ENCODE results near the gene IRGQ.

The IRGQ gene, protein sequence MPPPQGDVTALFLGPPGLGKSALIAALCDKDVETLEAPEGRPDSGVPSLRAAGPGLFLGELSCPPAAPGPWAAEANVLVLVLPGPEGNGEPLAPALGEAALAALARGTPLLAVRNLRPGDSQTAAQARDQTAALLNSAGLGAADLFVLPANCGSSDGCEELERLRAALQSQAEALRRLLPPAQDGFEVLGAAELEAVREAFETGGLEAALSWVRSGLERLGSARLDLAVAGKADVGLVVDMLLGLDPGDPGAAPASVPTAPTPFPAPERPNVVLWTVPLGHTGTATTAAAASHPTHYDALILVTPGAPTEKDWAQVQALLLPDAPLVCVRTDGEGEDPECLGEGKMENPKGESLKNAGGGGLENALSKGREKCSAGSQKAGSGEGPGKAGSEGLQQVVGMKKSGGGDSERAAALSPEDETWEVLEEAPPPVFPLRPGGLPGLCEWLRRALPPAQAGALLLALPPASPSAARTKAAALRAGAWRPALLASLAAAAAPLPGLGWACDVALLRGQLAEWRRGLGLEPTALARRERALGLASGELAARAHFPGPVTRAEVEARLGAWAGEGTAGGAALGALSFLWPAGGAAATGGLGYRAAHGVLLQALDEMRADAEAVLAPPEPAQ

DNA sequence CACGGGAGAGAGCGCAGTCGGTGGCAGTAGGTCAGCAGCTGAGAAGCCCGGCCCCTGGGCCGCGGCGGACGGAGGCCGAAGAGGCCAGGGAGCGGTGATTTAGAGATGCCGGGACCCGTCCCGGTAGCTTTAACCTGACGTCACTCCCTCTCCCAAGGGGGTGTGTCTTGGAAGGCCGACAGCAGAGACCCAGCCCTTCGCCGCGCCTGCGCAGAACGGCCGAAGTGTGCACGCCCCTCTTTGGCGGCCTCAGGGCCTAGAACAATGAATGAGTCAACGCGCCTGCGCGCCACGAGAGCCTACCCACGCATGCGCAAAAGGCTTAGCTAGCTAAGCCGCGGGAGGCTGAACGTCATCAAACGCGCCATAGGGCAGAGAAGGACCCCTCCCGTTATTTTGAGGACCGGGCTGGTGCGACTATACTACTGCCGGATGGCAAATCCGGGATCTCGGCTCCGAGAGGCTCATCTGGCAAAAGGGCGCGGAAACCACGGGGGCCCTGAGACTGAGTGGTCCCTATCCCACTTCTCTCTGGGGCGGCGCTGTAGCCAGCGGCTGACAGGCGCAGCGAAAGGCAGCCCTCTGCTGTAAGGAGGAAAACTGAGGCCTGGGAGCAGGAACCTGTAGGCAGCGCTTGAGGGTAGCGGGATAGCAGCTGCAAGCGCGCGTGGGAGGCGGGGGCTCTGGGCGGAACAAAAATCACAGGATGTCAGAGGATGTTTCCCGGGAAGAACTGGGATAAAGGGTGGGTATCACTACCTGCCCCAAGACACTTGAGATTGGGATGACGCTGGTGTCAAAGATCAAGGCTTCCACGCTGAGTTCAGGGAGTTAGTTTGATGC, at the start of gene IRGQ, which contains the start of gene ZNF576:
Gene IRGQ, minus strand, starts transcription at position 136 of the 843 bp plus-strand sequence. CDS start 796 bp downstream, outside the sequence.
Gene ZNF576, plus strand, starts transcription at position 597 of the 843 bp plus-strand sequence. CDS start 514 bp downstream, outside the sequence.
- no peaks in the 10 kb centered on the region for H3K9me3 ChIP-seq (ENCODE audit: insufficient read depth, low read length, severe bottlenecking)
- no peaks in the 10 kb centered on the region for H3K27me3 ChIP-seq (ENCODE audit: insufficient read depth, low read length, poor library complexity)
- peak; percentile 100 for DNase-seq
- TF ChIP-seq, protein P1, sequence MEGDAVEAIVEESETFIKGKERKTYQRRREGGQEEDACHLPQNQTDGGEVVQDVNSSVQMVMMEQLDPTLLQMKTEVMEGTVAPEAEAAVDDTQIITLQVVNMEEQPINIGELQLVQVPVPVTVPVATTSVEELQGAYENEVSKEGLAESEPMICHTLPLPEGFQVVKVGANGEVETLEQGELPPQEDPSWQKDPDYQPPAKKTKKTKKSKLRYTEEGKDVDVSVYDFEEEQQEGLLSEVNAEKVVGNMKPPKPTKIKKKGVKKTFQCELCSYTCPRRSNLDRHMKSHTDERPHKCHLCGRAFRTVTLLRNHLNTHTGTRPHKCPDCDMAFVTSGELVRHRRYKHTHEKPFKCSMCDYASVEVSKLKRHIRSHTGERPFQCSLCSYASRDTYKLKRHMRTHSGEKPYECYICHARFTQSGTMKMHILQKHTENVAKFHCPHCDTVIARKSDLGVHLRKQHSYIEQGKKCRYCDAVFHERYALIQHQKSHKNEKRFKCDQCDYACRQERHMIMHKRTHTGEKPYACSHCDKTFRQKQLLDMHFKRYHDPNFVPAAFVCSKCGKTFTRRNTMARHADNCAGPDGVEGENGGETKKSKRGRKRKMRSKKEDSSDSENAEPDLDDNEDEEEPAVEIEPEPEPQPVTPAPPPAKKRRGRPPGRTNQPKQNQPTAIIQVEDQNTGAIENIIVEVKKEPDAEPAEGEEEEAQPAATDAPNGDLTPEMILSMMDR (IDR thresholded peaks at IDR 0.05; ENCODE audit: borderline replicate concordance, extremely low read depth, low read length, poor library complexity, severe bottlenecking) = peak; percentile 37
- TF ChIP-seq EZH2 (IDR thresholded peaks at IDR 0.05; ENCODE audit: borderline replicate concordance, low read depth, low read length, severe bottlenecking) = no peak
- ATAC-seq (ENCODE audit: insufficient read depth, low read depth) = peak; percentile 78
- H4K20me1 ChIP-seq (ENCODE audit: insufficient read depth, low read length) = peaks cover 15% of the 10 kb centered on the region; the same call in 1 of the 2 replicates
- peak within 1 kb of the TSS; percentile 99 for H3K4me2 ChIP-seq (ENCODE audit: insufficient read depth, low read length)
- peak within 1 kb of the TSS; percentile 99 for H3K27ac ChIP-seq (ENCODE audit: low read length)
- peak within 1 kb of the TSS; percentile 91 to 97 for H3K4me3 ChIP-seq (ENCODE audit: low read depth in 1 of 2, low read length in 2 of 2)
- peaks cover 66% of the 10 kb centered on the region for H3K79me2 ChIP-seq (ENCODE audit: insufficient read depth, low read length)
- peaks cover 54% of the 10 kb centered on the region for H3K36me3 ChIP-seq (ENCODE audit: insufficient read depth, low read length)
- H3K4me1 ChIP-seq (ENCODE audit: insufficient read depth, low read length) = peaks cover 45% of the 10 kb centered on the region
- H3K9ac ChIP-seq (ENCODE audit: low read depth, low read length) = peak within 1 kb of the TSS; percentile 63
- H2AFZ ChIP-seq (ENCODE audit: low read depth, low read length) = peak within 1 kb of the TSS; percentile 89

DNA sequence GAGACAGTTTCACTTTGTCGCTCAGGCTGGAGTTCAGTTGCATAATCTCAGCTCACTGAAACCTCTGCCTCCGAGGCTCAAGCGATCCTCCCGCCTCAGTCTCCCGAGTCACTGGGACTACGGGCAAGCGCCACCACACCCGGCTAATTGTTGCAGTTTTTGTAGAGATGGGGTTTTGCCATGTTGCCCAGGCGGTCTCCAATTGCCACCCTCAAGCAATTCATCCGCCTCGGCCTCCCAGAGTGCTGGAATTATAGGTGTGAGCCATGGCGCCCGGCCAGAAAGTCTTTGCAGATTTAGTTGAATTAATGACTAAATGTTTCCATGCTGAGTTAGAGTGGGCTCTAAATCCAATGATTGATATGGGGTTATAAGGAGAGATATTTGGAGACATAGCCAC, 48.2 kb upstream of the IRGQ start:
- Histone ChIP-seq H3K4me1 (ENCODE audit: insufficient read depth, low read length) (peaks cover 9% of the 10 kb centered on the region), H3K27ac (ENCODE audit: low read length) (no peak overlapping the region), H3K9ac (ENCODE audit: low read depth, low read length) (no peak overlapping the region), H3K27me3 (ENCODE audit: insufficient read depth, low read length, poor library complexity) (peaks cover 7% of the 10 kb centered on the region), H2AFZ (ENCODE audit: low read depth, low read length) (no peak overlapping the region), H3K36me3 (ENCODE audit: insufficient read depth, low read length) (peaks cover 12% of the 10 kb centered on the region), H3K9me3 (ENCODE audit: insufficient read depth, low read length, severe bottlenecking) (no peaks in the 10 kb centered on the region), H3K79me2 (ENCODE audit: insufficient read depth, low read length) (no peaks in the 10 kb centered on the region), H4K20me1 (ENCODE audit: insufficient read depth, low read length) (no peaks in the 10 kb centered on the region), H3K4me2 (ENCODE audit: insufficient read depth, low read length) (no peak overlapping the region), H3K4me3 (ENCODE audit: low read depth in 1 of 2, low read length in 2 of 2) (no peak overlapping the region)
- DNase-seq = no peak
- no peak for ATAC-seq (ENCODE audit: insufficient read depth, low read depth)
- no peak for TF ChIP-seq EZH2 (IDR thresholded peaks at IDR 0.05; ENCODE audit: borderline replicate concordance, low read depth, low read length, severe bottlenecking)
- TF ChIP-seq, protein P1 (IDR thresholded peaks at IDR 0.05; ENCODE audit: borderline replicate concordance, extremely low read depth, low read length, poor library complexity, severe bottlenecking) = no peak

DNA sequence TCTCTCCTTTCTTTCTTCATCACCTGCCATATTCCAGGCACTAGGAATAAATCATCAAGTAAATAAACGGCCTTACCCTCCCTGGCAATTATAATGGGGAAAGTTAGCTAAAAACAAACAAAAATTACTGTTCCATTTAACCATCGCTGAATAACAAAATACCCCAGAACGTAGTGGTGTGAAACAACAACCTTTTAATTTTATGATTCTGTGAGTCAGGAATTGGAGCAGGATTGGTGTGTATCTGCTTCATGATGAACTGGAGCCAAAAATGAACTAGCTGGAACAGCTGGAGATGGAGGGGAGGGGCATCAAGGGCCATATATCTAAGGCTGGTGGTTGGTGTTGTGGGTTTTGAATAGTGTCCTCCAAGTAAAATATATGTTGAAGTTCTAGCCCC, 47.4 kb upstream of the IRGQ start:
- Histone ChIP-seq H2AFZ (ENCODE audit: low read depth, low read length) (no peak overlapping the region), H3K36me3 (ENCODE audit: insufficient read depth, low read length) (peaks cover 5% of the 10 kb centered on the region), H3K9me3 (ENCODE audit: insufficient read depth, low read length, severe bottlenecking) (no peaks in the 10 kb centered on the region), H3K9ac (ENCODE audit: low read depth, low read length) (no peak overlapping the region), H3K27ac (ENCODE audit: low read length) (no peak overlapping the region), H3K4me2 (ENCODE audit: insufficient read depth, low read length) (no peak overlapping the region), H3K79me2 (ENCODE audit: insufficient read depth, low read length) (no peaks in the 10 kb centered on the region), H3K27me3 (ENCODE audit: insufficient read depth, low read length, poor library complexity) (peaks cover 15% of the 10 kb centered on the region), H3K4me3 (ENCODE audit: low read depth in 1 of 2, low read length in 2 of 2) (no peak overlapping the region), H3K4me1 (ENCODE audit: insufficient read depth, low read length) (peaks cover 18% of the 10 kb centered on the region), H4K20me1 (ENCODE audit: insufficient read depth, low read length) (peaks cover 4% of the 10 kb centered on the region; the same call in 1 of the 2 replicates)
- TF ChIP-seq, protein P1 (IDR thresholded peaks at IDR 0.05; ENCODE audit: borderline replicate concordance, extremely low read depth, low read length, poor library complexity, severe bottlenecking) = no peak
- TF ChIP-seq EZH2 (IDR thresholded peaks at IDR 0.05; ENCODE audit: borderline replicate concordance, low read depth, low read length, severe bottlenecking) = no peak
- DNase-seq (no peak), ATAC-seq (ENCODE audit: insufficient read depth, low read depth) (no peak)
